SJCRH30 (cell line): Measurements from ENCODE around the gene RLBP1. TPM values are rescaled to one million over a fixed set of nuclear protein-coding genes. Genes with fewer than 3 reads are reported as not detected.
"Not testable (repeated sequence)": the region's sequence is repeated elsewhere in the genome, so short reads cannot be mapped to it uniquely, and the experiment has no call there.

Experiments
- DNase-seq, 2 experiments: peaks; one replicate each; pipeline ENCODE4 v3.0.0-alpha.2; 2015 to 2020
- H3K27ac ChIP-seq: fragments of 250-450 bp; sonication (Bioruptor Pico); 2 replicates; pipeline ENCODE4 v1.5.1; 2020; ENCODE audit warnings: mild to moderate bottlenecking, moderate library complexity
- H3K27me3 ChIP-seq: fragments of 250-450 bp; sonication (Bioruptor Pico); 2 replicates; pipeline ENCODE4 v1.5.1; 2020; ENCODE audit warnings: mild to moderate bottlenecking, moderate library complexity
- H3K36me3 ChIP-seq: fragments of 250-450 bp; sonication (Bioruptor Pico); 2 replicates; pipeline ENCODE4 v1.5.1; 2020; ENCODE audit warnings: mild to moderate bottlenecking, moderate library complexity
- H3K4me1 ChIP-seq: fragments of 250-450 bp; sonication (Bioruptor Pico); 2 replicates; pipeline ENCODE4 v1.5.1; 2020; ENCODE audit warnings: mild to moderate bottlenecking, moderate library complexity
- H3K4me3 ChIP-seq: fragments of 250-450 bp; sonication (Bioruptor Pico); 2 replicates; pipeline ENCODE4 v1.5.1; 2020; ENCODE audit warnings: mild to moderate bottlenecking, moderate library complexity
- H3K9me3 ChIP-seq: fragments of 250-450 bp; sonication (Bioruptor Pico); replicated peaks from 2 replicates; pipeline ENCODE4 v1.5.1; 2020; ENCODE audit warnings: mild to moderate bottlenecking, moderate library complexity
- total RNA-seq: library from RNA; depleted of rRNA; stranded (reverse); fragments of >200 nt; shearing (Covaris generic); gene quantifications from 2 replicates; pipeline ENCODE4 v1.2.3, GENCODE V29; 2014; rRNA removed

Gene RLBP1
- total RNA-seq, result not detected in 2 replicates

DNA sequence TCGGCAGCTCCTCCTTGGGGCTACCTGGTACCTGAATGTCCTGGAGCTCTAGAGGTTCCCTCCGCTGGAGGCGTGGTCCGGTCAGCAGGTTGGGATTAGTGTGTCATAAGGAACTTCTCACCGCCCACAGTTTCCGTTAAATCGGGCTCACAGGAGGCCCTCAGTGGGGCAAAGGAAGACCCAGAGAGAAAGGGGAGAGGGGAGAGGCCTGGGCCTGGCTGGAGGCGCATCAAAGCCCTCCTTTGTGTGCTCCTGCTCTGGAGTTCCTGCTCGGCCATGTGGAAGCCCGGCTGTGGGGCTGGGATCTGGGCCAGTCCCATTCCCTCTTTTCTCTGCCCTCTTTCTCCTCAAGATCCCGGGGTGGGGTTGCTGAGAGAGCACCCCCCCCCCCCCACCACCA lies at the start of gene RLBP1:
Gene RLBP1 (minus strand): TSS at position 37 of the 400 bp plus-strand sequence. CDS start 2,604 bp downstream, outside the sequence.
- no peak within 1 kb of the TSS for H3K4me3 ChIP-seq
- H3K36me3 ChIP-seq, result no peaks in the 10 kb centered on the region
- no peak within 1 kb of the TSS for H3K27ac ChIP-seq
- no peak for DNase-seq
- H3K27me3 ChIP-seq, result no peaks in the 10 kb centered on the region
- H3K9me3 ChIP-seq, result no peaks in the 10 kb centered on the region
- H3K4me1 ChIP-seq, result no peaks in the 10 kb centered on the region

DNA sequence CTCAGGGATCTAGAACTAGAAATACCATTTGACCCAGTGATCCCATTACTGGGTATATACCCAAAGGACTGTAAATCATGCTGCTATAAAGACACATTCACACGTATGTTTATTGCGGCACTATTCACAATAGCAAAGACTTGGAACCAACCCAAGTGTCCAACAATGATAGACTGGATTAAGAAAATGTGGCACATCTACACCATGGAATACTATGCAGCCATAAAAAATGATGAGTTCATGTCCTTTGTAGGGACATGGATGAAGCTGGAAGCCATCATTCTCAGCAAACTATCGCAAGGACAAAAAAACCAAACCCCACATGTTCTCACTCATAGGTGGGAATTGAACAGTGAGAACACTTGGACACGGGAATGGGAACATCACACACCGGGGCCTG lies 28.8 kb upstream of the RLBP1 start:
- not testable (repeated sequence) for H3K4me1 ChIP-seq, H3K4me3 ChIP-seq, H3K9me3 ChIP-seq, H3K27me3 ChIP-seq, DNase-seq, H3K27ac ChIP-seq
- H3K36me3 ChIP-seq, result peaks cover 84% of the 10 kb centered on the region

DNA sequence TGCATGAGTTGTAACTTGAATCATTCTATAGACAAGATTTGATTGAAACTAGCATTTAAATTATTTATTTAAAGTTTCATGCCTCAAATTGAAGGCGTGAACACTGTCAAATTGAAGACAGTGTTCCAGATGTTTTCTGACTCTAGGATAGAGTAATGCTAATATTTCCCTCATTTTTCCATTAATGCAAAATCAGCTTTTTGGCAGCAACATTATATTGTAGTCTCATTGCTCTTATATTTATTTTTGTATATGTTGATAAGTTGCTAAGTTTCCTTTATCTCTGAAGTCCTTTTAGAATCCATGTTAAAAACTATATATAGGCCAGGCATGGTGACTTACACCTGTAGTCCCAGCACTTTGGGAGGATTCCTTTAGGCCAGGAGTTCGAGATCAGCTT lies 27.2 kb upstream of the RLBP1 start:
- no peak overlapping the region for H3K4me3 ChIP-seq
- no peak for DNase-seq
- H3K4me1 ChIP-seq, result no peaks in the 10 kb centered on the region
- peaks cover 69% of the 10 kb centered on the region for H3K36me3 ChIP-seq
- H3K9me3 ChIP-seq, result peaks cover 5% of the 10 kb centered on the region
- H3K27me3 ChIP-seq, result no peaks in the 10 kb centered on the region
- no peak overlapping the region for H3K27ac ChIP-seq

DNA sequence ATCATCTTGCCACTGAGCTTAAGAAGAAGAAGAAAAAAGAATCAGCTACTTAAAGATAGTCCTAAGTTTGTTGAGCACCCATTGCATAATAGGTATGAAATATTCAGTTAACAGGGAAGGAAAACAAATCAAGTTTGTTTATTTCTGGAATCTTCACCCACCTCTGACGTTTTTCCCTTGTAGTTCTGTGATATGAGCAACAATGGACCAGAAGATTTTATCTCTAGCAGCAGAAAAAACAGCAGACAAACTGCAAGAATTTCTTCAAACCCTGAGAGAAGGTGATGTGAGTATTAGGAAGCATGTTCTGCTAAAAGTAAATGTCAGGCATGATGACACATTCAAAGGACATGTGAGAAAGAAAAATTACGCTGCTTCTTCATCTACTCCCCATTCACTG lies 26.1 kb upstream of the RLBP1 start:
- no peaks in the 10 kb centered on the region for H3K4me1 ChIP-seq
- H3K27ac ChIP-seq, result no peak overlapping the region
- no peak overlapping the region for H3K4me3 ChIP-seq
- peaks cover 58% of the 10 kb centered on the region for H3K36me3 ChIP-seq
- peaks cover 5% of the 10 kb centered on the region for H3K9me3 ChIP-seq
- DNase-seq, result no peak
- no peaks in the 10 kb centered on the region for H3K27me3 ChIP-seq

DNA sequence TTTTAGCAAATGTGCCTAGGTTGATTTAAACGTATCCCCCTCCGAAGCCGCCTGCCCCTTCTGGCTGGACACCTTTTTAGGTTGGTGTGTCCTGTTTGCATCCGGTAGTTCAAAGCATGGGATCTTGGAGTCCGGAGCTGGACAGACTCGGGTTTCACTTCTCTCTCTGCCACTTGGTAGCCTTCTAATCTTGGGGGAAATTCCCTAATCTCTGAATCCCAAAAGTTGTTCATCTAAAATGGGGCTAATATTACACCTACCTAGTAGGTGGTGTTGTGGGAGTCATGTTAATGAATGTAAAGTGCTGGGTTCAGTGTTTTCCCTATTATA lies 23.2 kb upstream of the RLBP1 start:
- Histone ChIP-seq H3K4me1 (no peaks in the 10 kb centered on the region), H3K27ac (peak overlapping the region; percentile 57), H3K36me3 (peaks cover 32% of the 10 kb centered on the region), H3K27me3 (no peaks in the 10 kb centered on the region), H3K9me3 (peaks cover 3% of the 10 kb centered on the region), H3K4me3 (peak overlapping the region; percentile 68)
- DNase-seq, result no peak

DNA sequence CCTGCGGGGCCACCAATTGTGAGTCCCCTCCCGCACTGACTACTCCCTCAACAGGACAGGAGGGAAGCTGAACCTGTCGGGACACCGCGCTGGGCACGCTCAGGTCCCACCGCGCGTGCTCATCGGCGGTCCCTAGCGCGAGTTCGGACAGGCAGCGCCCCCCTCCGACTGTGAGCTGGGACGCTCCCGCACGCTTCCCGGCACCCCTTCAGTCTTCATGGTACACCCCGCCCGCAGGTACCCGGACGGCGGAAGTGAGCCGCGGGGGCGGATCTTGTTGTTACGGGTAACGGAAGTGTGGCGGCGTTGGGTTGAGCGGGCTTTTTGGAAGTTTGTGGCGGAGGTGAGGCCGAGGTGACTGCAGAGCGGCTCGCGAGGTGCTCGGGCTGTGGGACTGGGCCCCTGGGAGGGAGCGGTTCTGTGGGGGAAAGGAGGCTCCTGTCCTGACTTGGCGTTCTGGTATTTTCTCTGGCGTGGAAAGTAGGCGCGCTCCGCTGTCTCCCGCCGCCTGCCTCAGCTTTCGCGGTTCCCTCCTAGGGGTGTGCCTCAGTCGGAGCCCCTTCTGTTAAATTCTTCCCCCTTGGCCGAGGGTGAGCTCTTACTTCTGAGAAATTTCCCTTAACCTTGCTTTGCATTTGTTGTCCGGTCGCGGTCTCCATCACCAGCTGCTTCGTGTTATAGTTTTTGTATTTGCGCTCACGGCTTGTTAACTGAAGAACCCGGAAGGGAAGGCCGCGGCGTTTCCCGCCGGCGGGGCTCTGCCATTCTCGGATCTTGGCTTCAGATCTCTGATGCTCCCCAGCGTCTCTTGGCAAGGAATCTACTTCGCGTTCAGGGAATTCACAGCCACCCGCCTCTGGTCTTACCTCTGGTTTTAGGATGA lies 22.6 kb upstream of the RLBP1 start, which contains the start of gene FANCI:
Gene FANCI (plus strand): TSS at position 289 of the 883 bp plus-strand sequence. CDS start 3,669 bp downstream, outside the sequence.
- H3K27ac ChIP-seq, result peak within 1 kb of the TSS; percentile 57

DNA sequence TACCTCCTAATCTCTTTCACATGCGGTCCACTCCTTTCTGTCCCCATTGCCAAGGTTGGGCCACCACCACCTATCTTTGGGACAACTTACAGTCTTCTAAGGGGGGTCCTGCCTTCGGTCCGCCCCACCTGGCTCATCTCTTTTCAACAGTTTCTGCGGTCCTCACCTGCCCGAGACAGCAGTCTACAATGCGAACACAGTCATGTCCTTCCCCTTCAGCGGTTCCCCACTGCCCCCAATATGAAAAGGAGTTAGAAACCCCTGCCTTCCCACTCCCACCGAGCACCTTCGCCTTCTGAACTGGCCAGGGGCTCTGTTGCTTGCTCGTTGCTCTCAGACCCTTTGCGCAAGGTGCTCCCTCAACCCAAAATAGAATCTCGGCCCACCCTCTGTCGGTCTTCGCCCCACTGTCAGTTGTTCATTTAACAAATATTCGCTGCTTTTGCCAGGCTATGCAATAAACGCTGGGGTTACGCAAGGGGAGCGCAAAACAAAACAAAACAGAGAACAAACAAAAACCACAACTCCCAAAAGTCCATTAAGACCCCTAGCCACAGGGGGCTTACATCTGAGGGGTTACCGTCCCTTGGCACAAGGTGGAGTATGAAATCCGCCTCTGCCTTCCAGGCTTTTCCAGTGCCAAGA lies 21.8 kb upstream of the RLBP1 start:
- no peak for DNase-seq
- H3K9me3 ChIP-seq, result 0 out of 2 replicates have a peak, but pooled peaks cover 3% of the 10 kb centered on the region
- peaks cover 18% of the 10 kb centered on the region for H3K36me3 ChIP-seq
- peak overlapping the region; percentile 68 for H3K4me3 ChIP-seq
- no peaks in the 10 kb centered on the region for H3K4me1 ChIP-seq
- no peaks in the 10 kb centered on the region for H3K27me3 ChIP-seq
- H3K27ac ChIP-seq, result no peak overlapping the region

More for the DNA sequence above, 22.6 kb upstream of the RLBP1 start, which contains the start of gene FANCI:
- DNase-seq, result peak; percentile 92 to 93
- Histone ChIP-seq H3K36me3 (peaks cover 26% of the 10 kb centered on the region), H3K27me3 (no peaks in the 10 kb centered on the region), H3K9me3 (0 out of 2 replicates have a peak, but pooled peaks cover 3% of the 10 kb centered on the region), H3K4me1 (no peaks in the 10 kb centered on the region), H3K4me3 (peak within 1 kb of the TSS; percentile 68)

DNA sequence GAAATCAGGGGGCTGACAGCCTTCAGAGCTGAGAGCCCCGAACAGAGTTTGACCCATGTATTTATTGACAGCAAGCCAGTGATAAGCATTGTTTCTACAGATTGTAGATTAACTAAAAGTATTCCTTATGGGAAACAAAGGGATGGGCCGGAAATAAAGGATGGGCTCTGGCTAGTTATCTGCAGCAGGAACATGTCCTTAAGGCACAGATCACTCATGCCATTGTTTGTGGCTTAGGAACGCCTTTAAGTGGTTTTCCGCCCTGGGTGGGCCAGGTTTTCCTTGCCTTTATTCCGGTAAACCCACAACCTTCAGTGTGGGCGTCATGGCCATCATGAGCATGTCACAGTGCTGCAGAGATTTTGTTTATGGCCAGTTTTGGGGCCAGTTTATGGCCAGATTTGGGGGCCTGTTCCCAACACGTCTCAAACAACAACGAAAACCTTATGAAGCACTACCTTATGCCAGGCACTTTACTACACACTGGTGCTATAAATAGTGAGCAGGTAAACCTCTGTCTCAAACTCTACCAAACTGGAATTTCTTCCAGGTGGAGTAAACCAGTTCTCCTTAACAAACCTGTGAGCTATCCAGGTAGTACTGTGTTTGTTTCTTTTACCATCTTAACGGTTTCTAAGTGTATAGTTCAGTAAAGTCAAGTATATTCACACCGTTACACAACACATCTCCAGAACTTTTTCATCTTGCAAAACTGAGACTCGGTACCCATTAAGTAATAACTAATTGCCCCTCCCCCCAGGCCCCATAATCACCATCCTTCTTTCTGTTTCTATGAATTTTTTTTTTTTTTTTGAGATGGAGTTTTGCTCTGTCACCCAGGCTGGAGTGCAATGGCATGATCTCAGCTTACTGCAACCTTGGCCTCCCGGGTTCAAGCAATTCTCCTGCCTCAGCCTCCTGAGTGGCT lies 18.8 kb upstream of the RLBP1 start:
- DNase-seq, H3K4me1 ChIP-seq, H3K9me3 ChIP-seq, H3K27ac ChIP-seq, H3K36me3 ChIP-seq, H3K27me3 ChIP-seq, H3K4me3 ChIP-seq: not testable (repeated sequence)

DNA sequence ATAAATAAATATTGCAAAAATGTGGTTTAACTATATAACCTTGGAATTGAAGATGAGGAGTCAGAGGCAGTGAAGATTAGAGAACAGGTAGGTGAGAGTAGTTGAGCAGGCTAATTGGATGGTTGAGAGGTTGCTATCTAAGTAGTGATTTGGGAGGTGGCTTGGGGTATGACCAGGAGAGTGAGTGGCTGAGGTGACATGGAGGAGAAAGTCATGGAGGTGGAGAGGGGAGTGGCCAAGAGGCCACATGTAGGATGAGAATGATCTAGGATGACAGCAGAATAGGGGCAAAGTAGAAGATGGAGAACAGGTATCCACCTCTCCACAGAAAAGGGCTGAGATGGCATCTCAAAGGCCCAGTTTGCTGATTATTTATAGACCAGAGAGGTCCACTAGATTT lies 10.5 kb upstream of the RLBP1 start:
- H3K27ac ChIP-seq, result no peak overlapping the region
- no peaks in the 10 kb centered on the region for H3K9me3 ChIP-seq
- DNase-seq, result no peak
- no peaks in the 10 kb centered on the region for H3K27me3 ChIP-seq
- H3K4me1 ChIP-seq, result peaks cover 11% of the 10 kb centered on the region; the same call in 1 of the 2 replicates
- H3K4me3 ChIP-seq, result no peak overlapping the region
- no peaks in the 10 kb centered on the region for H3K36me3 ChIP-seq

DNA sequence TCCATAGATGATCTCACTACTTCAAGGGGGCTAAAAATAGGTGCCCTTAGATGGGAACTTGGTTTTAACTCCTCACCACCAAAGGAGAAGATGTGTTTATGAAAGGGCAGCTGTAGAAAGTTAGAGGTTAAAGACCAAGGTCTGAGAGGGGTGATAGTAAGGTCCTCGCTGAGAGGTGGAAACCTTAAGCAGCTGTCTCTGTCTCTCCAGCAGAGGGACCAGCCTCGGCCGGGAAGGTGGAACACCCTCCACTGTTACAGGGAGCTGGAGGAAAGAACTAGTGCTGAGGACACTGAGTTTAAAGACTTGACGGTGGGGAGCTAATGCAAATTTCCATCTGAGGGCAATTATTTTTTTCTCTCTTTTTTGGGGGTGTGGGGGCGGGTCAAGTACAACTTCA lies 8.9 kb upstream of the RLBP1 start:
- Histone ChIP-seq H3K27me3 (no peaks in the 10 kb centered on the region), H3K27ac (no peak overlapping the region), H3K9me3 (no peaks in the 10 kb centered on the region), H3K36me3 (no peaks in the 10 kb centered on the region), H3K4me3 (no peak overlapping the region), H3K4me1 (peaks cover 11% of the 10 kb centered on the region; the same call in 1 of the 2 replicates)
- peak; percentile 28 to 60 for DNase-seq

DNA sequence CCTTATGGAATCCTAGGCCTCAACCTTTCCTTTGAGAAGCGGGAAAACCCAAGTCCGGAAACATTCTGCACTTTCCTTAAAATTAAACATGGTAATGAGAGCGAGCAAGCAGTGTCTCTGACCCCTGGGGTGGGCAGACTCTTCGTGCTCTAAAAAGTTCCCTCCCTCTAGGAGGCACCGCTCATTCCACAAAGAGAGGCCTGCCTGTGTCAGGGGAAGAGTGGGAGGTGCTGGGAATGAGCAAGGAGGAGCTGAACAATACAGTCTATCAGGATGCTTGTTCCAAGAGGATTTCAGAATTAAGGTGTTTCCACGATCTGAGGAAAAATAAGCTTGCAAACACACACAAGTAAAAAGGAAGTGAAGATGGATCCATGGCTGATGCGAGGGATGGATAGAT lies 6.0 kb upstream of the RLBP1 start:
- Histone ChIP-seq H3K27me3 (no peaks in the 10 kb centered on the region), H3K4me1 (peaks cover 11% of the 10 kb centered on the region; the same call in 1 of the 2 replicates), H3K4me3 (no peak overlapping the region), H3K36me3 (no peaks in the 10 kb centered on the region), H3K9me3 (no peaks in the 10 kb centered on the region), H3K27ac (no peak overlapping the region)
- DNase-seq, result no peak

DNA sequence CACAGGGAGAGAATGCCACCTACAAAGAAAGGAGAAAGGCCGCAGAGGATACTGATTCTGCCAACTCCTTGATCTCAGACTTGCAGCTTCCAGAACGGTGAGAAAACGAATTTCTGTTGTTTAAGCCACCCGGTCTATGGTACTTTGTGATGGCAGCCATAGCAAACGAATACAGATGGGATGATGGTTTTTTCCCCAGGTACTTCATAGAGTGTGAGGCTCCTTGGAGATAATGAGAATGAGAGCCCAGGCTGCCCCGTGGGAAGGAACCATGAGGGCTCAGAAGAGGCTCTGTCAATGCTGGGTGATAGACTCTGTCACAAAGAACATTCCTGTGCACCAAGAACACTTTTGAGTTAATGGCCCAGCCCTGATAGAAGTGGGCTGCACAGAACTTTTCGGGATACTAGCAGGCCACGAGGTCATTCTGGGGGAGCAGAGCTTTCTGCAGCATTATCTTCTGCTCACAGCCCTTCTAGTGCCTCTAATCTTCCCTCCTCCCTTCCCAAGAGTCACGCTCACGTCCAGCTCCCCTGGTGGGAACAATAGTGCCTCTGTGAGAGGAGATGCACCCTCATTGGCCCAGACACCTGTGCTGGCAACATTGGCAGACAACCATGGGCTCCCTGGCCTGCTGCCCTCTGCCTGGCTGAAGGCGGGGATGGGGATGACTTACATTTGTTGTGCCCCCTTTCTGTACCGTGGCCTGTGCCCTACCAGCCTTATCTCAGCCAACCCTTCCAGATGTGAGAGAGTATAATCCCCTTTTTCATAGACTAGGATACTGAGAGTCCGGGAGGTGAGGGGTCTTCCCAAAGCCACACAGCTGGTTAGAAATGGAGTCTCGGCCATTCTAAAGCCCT lies 5.2 kb upstream of the RLBP1 start:
- Histone ChIP-seq H3K9me3 (no peaks in the 10 kb centered on the region), H3K4me1 (peaks cover 11% of the 10 kb centered on the region; the same call in 1 of the 2 replicates), H3K27me3 (no peaks in the 10 kb centered on the region), H3K36me3 (no peaks in the 10 kb centered on the region), H3K27ac (no peak overlapping the region), H3K4me3 (no peak overlapping the region)
- DNase-seq, result peak in 1 of 2 experiments; percentile 29

DNA sequence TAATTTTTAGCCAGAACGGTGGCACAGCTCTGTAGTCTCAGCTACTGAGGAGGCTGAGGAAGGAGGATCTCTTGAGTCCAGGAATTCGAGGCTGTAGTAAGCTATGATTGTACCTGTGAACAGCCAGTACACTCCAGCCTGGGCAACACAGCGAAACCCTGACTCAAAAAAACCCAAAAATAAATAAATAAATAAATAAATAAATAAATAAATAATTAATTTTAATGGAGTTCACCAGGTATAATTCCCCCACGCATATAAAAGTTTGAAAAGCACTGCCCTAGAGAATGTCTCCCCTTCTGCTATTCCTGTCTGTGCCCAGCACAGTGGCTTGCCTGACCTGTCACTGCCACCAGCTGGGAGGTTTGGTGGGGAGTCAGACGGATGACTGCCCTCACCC lies 4.2 kb upstream of the RLBP1 start:
- H3K9me3 ChIP-seq, result no peaks in the 10 kb centered on the region
- no peak overlapping the region for H3K27ac ChIP-seq
- no peak for DNase-seq
- H3K4me3 ChIP-seq, result no peak overlapping the region
- no peaks in the 10 kb centered on the region for H3K36me3 ChIP-seq
- peaks cover 8% of the 10 kb centered on the region; the same call in 1 of the 2 replicates for H3K4me1 ChIP-seq
- H3K27me3 ChIP-seq, result no peaks in the 10 kb centered on the region

DNA sequence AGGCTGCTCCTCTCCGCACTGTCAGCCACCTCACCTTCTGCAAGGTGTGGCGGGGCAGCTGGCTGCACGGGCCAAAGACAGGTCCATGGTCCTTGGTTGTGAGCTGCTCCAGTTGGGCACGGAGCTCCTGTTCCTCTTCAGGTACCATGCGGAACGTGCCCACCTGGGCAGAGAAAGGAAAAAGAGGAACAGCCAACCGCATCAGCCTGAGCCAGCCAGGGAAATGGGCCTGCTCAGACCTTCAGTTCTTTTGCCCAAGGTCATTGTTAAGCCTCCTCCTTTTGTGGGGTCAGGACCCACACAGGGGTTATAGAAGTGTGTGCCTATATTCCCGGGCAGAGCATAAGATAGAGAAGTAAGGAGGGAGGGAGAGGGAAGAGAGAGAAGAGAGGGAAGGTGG lies 2.8 kb downstream of the RLBP1 start:
- H3K4me1 ChIP-seq, result no peaks in the 10 kb centered on the region
- H3K4me3 ChIP-seq, result no peak overlapping the region
- no peak for DNase-seq
- H3K9me3 ChIP-seq, result no peaks in the 10 kb centered on the region
- no peaks in the 10 kb centered on the region for H3K36me3 ChIP-seq
- H3K27me3 ChIP-seq, result no peaks in the 10 kb centered on the region
- H3K27ac ChIP-seq, result no peak overlapping the region
